ENCODE data around the gene KCNIP4.

GRCh38 chr4:21722157-21722839, 226.3 kb downstream of the KCNIP4 start:
- TF ChIP-seq SP1 (IDR thresholded peaks at IDR 0.05) (no peak), TARDBP (IDR thresholded peaks at IDR 0.05) (no peak), FOXM1 (IDR thresholded peaks at IDR 0.05; ENCODE audit: borderline replicate concordance) (no peak), SUZ12 (IDR thresholded peaks at IDR 0.05) (no peak), PKNOX1 (IDR thresholded peaks at IDR 0.05) (no peak), ARNT (IDR thresholded peaks at IDR 0.05) (no peak), L3MBTL2 (conservative IDR thresholded peaks at IDR 0.05) (no peak), HDGF (IDR thresholded peaks at IDR 0.05; ENCODE audit: borderline replicate concordance) (no peak), CTBP1 (IDR thresholded peaks at IDR 0.05; ENCODE audit: borderline replicate concordance) (no peak), FOXK2 (IDR thresholded peaks at IDR 0.05) (no peak), LEF1 (IDR thresholded peaks at IDR 0.05; ENCODE audit: borderline replicate concordance) (no peak), BHLHE40 (IDR thresholded peaks at IDR 0.05; ENCODE audit: borderline replicate concordance) (no peak), ELF4 (IDR thresholded peaks at IDR 0.05) (no peak), ZNF384 (IDR thresholded peaks at IDR 0.05) (no peak)

Data from HEK293T (cell line).